Upper lobe of left lung (tissue), 4 donors: ENCODE results near the gene NFKBIL1.

Source experiments
- EP300 ChIP-seq, 4 donors: sonication (generic); formaldehyde crosslinking; IDR thresholded peaks; one replicate each; pipeline ENCODE4 v1.5.1; 2017; ENCODE audit warnings: antibody characterized with exemption in 4 of 4, control low read depth in 2 of 4
- POLR2A ChIP-seq, 4 donors: fragments of 450-650 bp; IDR thresholded peaks; one replicate each; pipeline ENCODE4 v1.5.1; 2016 to 2017; ENCODE audit warnings: antibody characterized with exemption in 4 of 4, mild to moderate bottlenecking in 2 of 4
- POLR2AphosphoS5 ChIP-seq, 2 donors: sonication (generic); formaldehyde crosslinking; IDR thresholded peaks; one replicate each; pipeline ENCODE4 v1.5.1; 2017; ENCODE audit warnings: antibody characterized with exemption in 2 of 2
- TF ChIP-seq, protein P1 (sequence below), 6 experiments: fragments of 450-650 bp in 4 of 6; fragments of 200-600 bp in 2 of 6; sonication (generic) in 2 of 6; IDR thresholded peaks; one replicate each; pipeline ENCODE4 v1.5.1; 2016 to 2019; ENCODE audit warnings: antibody characterized with exemption in 6 of 6

GRCh38 chr6:31525553-31525931 is 21.9 kb upstream of the NFKBIL1 start:
- TF ChIP-seq, protein P1, sequence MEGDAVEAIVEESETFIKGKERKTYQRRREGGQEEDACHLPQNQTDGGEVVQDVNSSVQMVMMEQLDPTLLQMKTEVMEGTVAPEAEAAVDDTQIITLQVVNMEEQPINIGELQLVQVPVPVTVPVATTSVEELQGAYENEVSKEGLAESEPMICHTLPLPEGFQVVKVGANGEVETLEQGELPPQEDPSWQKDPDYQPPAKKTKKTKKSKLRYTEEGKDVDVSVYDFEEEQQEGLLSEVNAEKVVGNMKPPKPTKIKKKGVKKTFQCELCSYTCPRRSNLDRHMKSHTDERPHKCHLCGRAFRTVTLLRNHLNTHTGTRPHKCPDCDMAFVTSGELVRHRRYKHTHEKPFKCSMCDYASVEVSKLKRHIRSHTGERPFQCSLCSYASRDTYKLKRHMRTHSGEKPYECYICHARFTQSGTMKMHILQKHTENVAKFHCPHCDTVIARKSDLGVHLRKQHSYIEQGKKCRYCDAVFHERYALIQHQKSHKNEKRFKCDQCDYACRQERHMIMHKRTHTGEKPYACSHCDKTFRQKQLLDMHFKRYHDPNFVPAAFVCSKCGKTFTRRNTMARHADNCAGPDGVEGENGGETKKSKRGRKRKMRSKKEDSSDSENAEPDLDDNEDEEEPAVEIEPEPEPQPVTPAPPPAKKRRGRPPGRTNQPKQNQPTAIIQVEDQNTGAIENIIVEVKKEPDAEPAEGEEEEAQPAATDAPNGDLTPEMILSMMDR (IDR thresholded peaks at IDR 0.05), result no peak
- TF ChIP-seq POLR2A (IDR thresholded peaks at IDR 0.05) (no peak), POLR2AphosphoS5 (IDR thresholded peaks at IDR 0.05) (no peak), EP300 (IDR thresholded peaks at IDR 0.05) (no peak)
